RWPE2 (cell line): ENCODE results near the gene DUSP8.
"Not testable (repeated sequence)": the region's sequence is repeated elsewhere in the genome, so short reads cannot be mapped to it uniquely, and the experiment has no call there.

Experiments used
- ATAC-seq: fragments of 200-7000 bp; cut with Tn5 transposase; 3 replicates; pipeline ENCODE4 v1.9.1; 2021; ENCODE audit warnings: low read depth
- DNase-seq: peaks from one replicate; pipeline ENCODE4 v3.0.0-alpha.2; 2020; ENCODE audit warnings: low spot score
- H3K27ac ChIP-seq: fragments of 450-650 bp; 2 replicates; pipeline ENCODE4 v1.5.1; 2017; ENCODE audit warnings: mild to moderate bottlenecking; ENCODE audit not compliant: poor library complexity, severe bottlenecking
- H3K27me3 ChIP-seq: fragments of 250-450 bp; sonication (Bioruptor Pico); 2 replicates; pipeline ENCODE4 v1.5.1; 2021; ENCODE audit warnings: mild to moderate bottlenecking, moderate library complexity; ENCODE audit not compliant: insufficient read depth, poor library complexity, severe bottlenecking
- H3K36me3 ChIP-seq: fragments of 250-450 bp; sonication (Bioruptor Pico); 2 replicates; pipeline ENCODE4 v1.5.1; 2020; ENCODE audit warnings: low read depth, mild to moderate bottlenecking, moderate library complexity
- H3K4me1 ChIP-seq: fragments of 250-450 bp; sonication (Bioruptor Pico); 2 replicates; pipeline ENCODE4 v1.5.1; 2021; ENCODE audit warnings: mild to moderate bottlenecking, moderate library complexity; ENCODE audit not compliant: insufficient read depth, poor library complexity, severe bottlenecking
- H3K4me3 ChIP-seq: fragments of 250-450 bp; sonication (Bioruptor Pico); 2 replicates; pipeline ENCODE4 v1.5.1; 2021; ENCODE audit warnings: mild to moderate bottlenecking, moderate library complexity; ENCODE audit not compliant: severe bottlenecking
- H3K9me3 ChIP-seq: fragments of 250-450 bp; sonication (Bioruptor Pico); 2 replicates; pipeline ENCODE4 v1.5.1; 2021; ENCODE audit warnings: mild to moderate bottlenecking, moderate library complexity; ENCODE audit not compliant: severe bottlenecking
- CTCF ChIP-seq: fragments of 450-650 bp; IDR thresholded peaks from one replicate; pipeline ENCODE4 v1.5.1; 2017; ENCODE audit warnings: mild to moderate bottlenecking, moderate library complexity; ENCODE audit not compliant: poor library complexity, severe bottlenecking

The DUSP8 gene

GRCh38 chr11:1572197-1573076, at the start of gene DUSP8:
Gene DUSP8, minus strand, starts transcription at chr11:1572271. Its CDS starts 6,445 bp downstream, at chr11:1565826.
- H3K27me3 ChIP-seq: peaks cover 20% of the 10 kb centered on the region
- no peaks in the 10 kb centered on the region for H3K4me1 ChIP-seq
- no peaks in the 10 kb centered on the region for H3K9me3 ChIP-seq
- H3K4me3 ChIP-seq: peak within 1 kb of the TSS; percentile 50
- no peak within 1 kb of the TSS for H3K27ac ChIP-seq
- TF ChIP-seq CTCF: no peak
- H3K36me3 ChIP-seq: no peaks in the 10 kb centered on the region
- DNase-seq (peak; percentile 78), ATAC-seq (peak; percentile 6; the same call in 1 of the 3 replicates)

GRCh38 chr11:1619449-1619848, 47.4 kb upstream of the DUSP8 start:
- H3K9me3 ChIP-seq: no peaks in the 10 kb centered on the region
- no peak overlapping the region for H3K27ac ChIP-seq
- no peaks in the 10 kb centered on the region for H3K4me1 ChIP-seq
- H3K27me3 ChIP-seq: peaks cover 3% of the 10 kb centered on the region
- DNase-seq (no peak), ATAC-seq (no peak)
- no peaks in the 10 kb centered on the region for H3K36me3 ChIP-seq
- TF ChIP-seq CTCF: no peak
- no peak overlapping the region for H3K4me3 ChIP-seq

- Histone ChIP-seq H3K9me3 (no peaks in the 10 kb centered on the region), H3K4me1 (no peaks in the 10 kb centered on the region), H3K36me3 (no peaks in the 10 kb centered on the region), H3K27me3 (peaks cover 3% of the 10 kb centered on the region), H3K27ac (no peak overlapping the region), H3K4me3 (no peak overlapping the region)
- TF ChIP-seq CTCF: no peak
- ATAC-seq (no peak), DNase-seq (no peak)
Observed at GRCh38 chr11:1618231-1618630, 46.2 kb upstream of the DUSP8 start.

- ATAC-seq: no peak
- Histone ChIP-seq H3K4me3 (no peak within 1 kb of the TSS), H3K27me3 (no peaks in the 10 kb centered on the region), H3K9me3 (no peaks in the 10 kb centered on the region), H3K4me1 (no peaks in the 10 kb centered on the region), H3K36me3 (no peaks in the 10 kb centered on the region), H3K27ac (no peak within 1 kb of the TSS)
- no peak for TF ChIP-seq CTCF
- no peak for DNase-seq
Observed at GRCh38 chr11:1608363-1608762, 36.3 kb upstream of the DUSP8 start, which contains the start of gene KRTAP5-3. Gene KRTAP5-3, minus strand, starts transcription at chr11:1608463. Its CDS starts 78 bp downstream, at chr11:1608385.

GRCh38 chr11:1607901-1608300, 35.8 kb upstream of the DUSP8 start:
- not testable (repeated sequence) for ATAC-seq, H3K27me3 ChIP-seq, H3K4me3 ChIP-seq, H3K9me3 ChIP-seq, H3K4me1 ChIP-seq, H3K27ac ChIP-seq, H3K36me3 ChIP-seq, DNase-seq

GRCh38 chr11:1607156-1607845, 35.2 kb upstream of the DUSP8 start:
- not testable (repeated sequence) for H3K27ac ChIP-seq, H3K36me3 ChIP-seq, DNase-seq, H3K27me3 ChIP-seq, H3K9me3 ChIP-seq, H3K4me1 ChIP-seq, H3K4me3 ChIP-seq
- peak; percentile 61; the same call in 2 of the 3 replicates for ATAC-seq

- ATAC-seq, H3K9me3 ChIP-seq, DNase-seq, H3K27me3 ChIP-seq, H3K27ac ChIP-seq, H3K36me3 ChIP-seq, H3K4me3 ChIP-seq, H3K4me1 ChIP-seq: not testable (repeated sequence)
Observed at GRCh38 chr11:1605923-1606322, 33.9 kb upstream of the DUSP8 start.
